AG04450 (cell line): Measurements from ENCODE around the gene INSC. TPM values are rescaled to one million over a fixed set of nuclear protein-coding genes. Genes with fewer than 3 reads are reported as not detected.

Experiments used
- CTCF ChIA-PET: fragments of 300-600, 350-600 bp; formaldehyde crosslinking; extraction: SDS; loops from one replicate; lab custom pipeline; 2022; ENCODE audit warnings: antibody characterized with exemption, inconsistent platforms; lab: Charles Lee
- POLR2A ChIA-PET: fragments of 350-600 bp; formaldehyde crosslinking; extraction: SDS; loops from one replicate; lab custom pipeline; 2021; ENCODE audit warnings: antibody characterized with exemption, inconsistent platforms; lab: Yijun Ruan, JAX
- DNase-seq: peaks from one replicate; pipeline ENCODE4 v3.0.0-alpha.2; 2011; ENCODE audit warnings: low read depth, low spot score
- H3K27ac ChIP-seq: one replicate; pipeline ENCODE4 v1.5.1; 2012; ENCODE audit warnings: low read depth, low read length, control low read depth
- H3K27me3 ChIP-seq: one replicate; pipeline ENCODE4 v1.6.0; 2012; ENCODE audit warnings: low read length; ENCODE audit not compliant: control insufficient read depth, insufficient read depth
- H3K4me3 ChIP-seq: 2 replicates; pipeline ENCODE4 v1.5.1; 2011; ENCODE audit warnings: mild to moderate bottlenecking, low read depth, low read length, control low read depth
- H3K9me3 ChIP-seq: 2 replicates; pipeline ENCODE4 v1.5.1; 2012; ENCODE audit warnings: low read length; ENCODE audit not compliant: control insufficient read depth, insufficient read depth
- CTCF ChIP-seq: IDR thresholded peaks from 2 replicates; pipeline ENCODE4 v1.5.1; 2011; ENCODE audit warnings: low read depth, low read length, control low read depth, inconsistent platforms
- polyA plus RNA-seq: library from polyadenylated mRNA; depleted of rRNA; stranded (reverse); fragments of >200 nt; gene quantifications from 2 replicates; pipeline ENCODE4 v1.2.3, GENCODE V29; 2011

Gene INSC
- polyA plus RNA-seq, 1 experiment = 0.53 TPM

GRCh38 chr11:15229069-15229468, 114.3 kb downstream of the INSC start:
- ChIA-PET CTCF (interaction anchor here (0.9 kb wide), 1 partner anchor 12 kb away, joined by 3 read pairs; no protein-coding TSS in a partner anchor), POLR2A (no interaction called here)
- TF ChIP-seq CTCF = no peak
- Histone ChIP-seq H3K27ac (no peak overlapping the region), H3K4me3 (no peak overlapping the region), H3K27me3 (no peaks in the 10 kb centered on the region), H3K9me3 (no peaks in the 10 kb centered on the region)
- no peak for DNase-seq

- Histone ChIP-seq H3K9me3 (no peaks in the 10 kb centered on the region), H3K4me3 (no peak overlapping the region), H3K27me3 (no peaks in the 10 kb centered on the region), H3K27ac (no peak overlapping the region)
- ChIA-PET POLR2A (no interaction called here), CTCF (no interaction called here)
- no peak for DNase-seq
- no peak for TF ChIP-seq CTCF
Observed at GRCh38 chr11:15232496-15232895, 117.8 kb downstream of the INSC start.

GRCh38 chr11:15233371-15234165, 118.8 kb downstream of the INSC start:
- no peaks in the 10 kb centered on the region for H3K9me3 ChIP-seq
- TF ChIP-seq CTCF = no peak
- ChIA-PET POLR2A (no interaction called here), CTCF (no interaction called here)
- H3K4me3 ChIP-seq = no peak overlapping the region
- H3K27ac ChIP-seq = no peak overlapping the region
- no peak for DNase-seq
- H3K27me3 ChIP-seq = no peaks in the 10 kb centered on the region

GRCh38 chr11:15234796-15235195, 120.1 kb downstream of the INSC start:
- no peak for TF ChIP-seq CTCF
- no peaks in the 10 kb centered on the region for H3K9me3 ChIP-seq
- CTCF ChIA-PET = no interaction called here
- no peak for DNase-seq
- H3K4me3 ChIP-seq = no peak overlapping the region
- POLR2A ChIA-PET = no interaction called here
- H3K27ac ChIP-seq = no peak overlapping the region
- no peaks in the 10 kb centered on the region for H3K27me3 ChIP-seq

- Histone ChIP-seq H3K27ac (no peak overlapping the region), H3K27me3 (no peaks in the 10 kb centered on the region), H3K9me3 (no peaks in the 10 kb centered on the region), H3K4me3 (no peak overlapping the region)
- POLR2A ChIA-PET = no interaction called here
- TF ChIP-seq CTCF = no peak
- no peak for DNase-seq
- CTCF ChIA-PET = no interaction called here
Observed at GRCh38 chr11:15236559-15236958, 121.8 kb downstream of the INSC start.
